ENCODE results near the gene SBF2. TPM values are rescaled to one million over a fixed set of nuclear protein-coding genes. Genes with fewer than 3 reads are reported as not detected.

SBF2 gene
- total and polyA plus RNA-seq, 2 of the 13 experiments (the other 11 are each of a cell fraction or from before 2014, with no cell fraction given) = 24.0 to 45.8 TPM

GRCh38 chr11:9982127-9982795 is 311.8 kb downstream of the SBF2 start (continued):
- TF ChIP-seq HOMEZ (CRISPR knock-in tag; IDR thresholded peaks at IDR 0.05; ENCODE audit: low read depth) = no peak

- FAIRE-seq (no peak), DNase-seq (ENCODE audit: low spot score) (no peak), ATAC-seq (no peak)
- CTCF ChIA-PET (ENCODE audit: low intra/inter-chr PET ratio, low total read pairs) = no interaction called here
- in situ Hi-C loops (cut with HindIII; ENCODE audit: extremely low pct_ligation_motif_present, low pct_unique_long_range_greater_than_20kb) (no loop called here), intact Hi-C loops (cut with micrococcal nuclease; ENCODE audit: unreplicated experiment) (no loop called here)
- H3K4me1 ChIP-seq (ENCODE audit: insufficient read depth, low read length) = peaks cover 13% of the 10 kb centered on the region
- no peaks in the 10 kb centered on the region for H3K9me3 ChIP-seq (ENCODE audit: low read length)
- no peaks in the 10 kb centered on the region for H3K27me3 ChIP-seq (ENCODE audit: control insufficient read depth in 1 of 2, insufficient read depth in 2 of 2, low read length in 2 of 2)
- no peak overlapping the region for H2AFZ ChIP-seq (ENCODE audit: low read length)
- H3K79me2 ChIP-seq (ENCODE audit: insufficient read depth, low read length) = no peaks in the 10 kb centered on the region
- WGBS (ENCODE audit: low lambda C conversion rate) = 100% methylated on average over 1 of the region's 1 CpG
- POLR2A ChIA-PET = no interaction called here
- H3K9ac ChIP-seq (ENCODE audit: insufficient read depth, low read depth, low read length) = no peak overlapping the region
- BruUV-seq (replicated peaks) = no TSS peak
- no peaks in the 10 kb centered on the region for H4K20me1 ChIP-seq (ENCODE audit: insufficient read depth, low read length)
- peaks cover 0 to 2% of the 10 kb centered on the region in 2 experiments; a peak in 1 of 5 replicates for H3K36me3 ChIP-seq (replicated peaks in 1 of 2; ENCODE audit: control insufficient read depth in 1 of 2, insufficient read depth in 2 of 2, low read length in 2 of 2)
- H3K4me2 ChIP-seq (ENCODE audit: low read depth, low read length) = no peak overlapping the region
- H3K4me3 ChIP-seq (replicated peaks in 1 of 3; ENCODE audit: insufficient read depth in 1 of 3, low read depth in 2 of 3, low read length in 3 of 3) = no peak overlapping the region
- H3K27ac ChIP-seq (ENCODE audit: extremely low read length, insufficient read depth, low read length) = no peak overlapping the region
- TF ChIP-seq ATRX (CRISPR knock-in tag; IDR thresholded peaks at IDR 0.05; ENCODE audit: borderline replicate concordance) = no peak
- TF ChIP-seq THRA (CRISPR knock-in tag; IDR thresholded peaks at IDR 0.05; ENCODE audit: borderline replicate concordance) = no peak
- TF ChIP-seq ZFP91 (CRISPR knock-in tag; IDR thresholded peaks at IDR 0.05; ENCODE audit: borderline replicate concordance) = no peak
- no peak for TF ChIP-seq ZNF280D (CRISPR knock-in tag; IDR thresholded peaks at IDR 0.05)
- no peak for TF ChIP-seq THAP11 (CRISPR knock-in tag; IDR thresholded peaks at IDR 0.05)
- no peak for TF ChIP-seq ZNF597 (CRISPR knock-in tag; IDR thresholded peaks at IDR 0.05)
- TF ChIP-seq FLYWCH1 (CRISPR knock-in tag; IDR thresholded peaks at IDR 0.05) = no peak
- no peak for TF ChIP-seq ZNF577 (CRISPR knock-in tag; IDR thresholded peaks at IDR 0.05; ENCODE audit: borderline replicate concordance, low read depth)
- TF ChIP-seq TFDP2 (CRISPR knock-in tag; IDR thresholded peaks at IDR 0.05) = no peak
- TF ChIP-seq PPARG (CRISPR knock-in tag; conservative IDR thresholded peaks at IDR 0.05) = no peak
Observed at GRCh38 chr11:9980931-9981330, 313.1 kb downstream of the SBF2 start.
